OCI-LY7 (cell line): Measurements from ENCODE around the gene PSME3IP1. TPM values are rescaled to one million over a fixed set of nuclear protein-coding genes. Genes with fewer than 3 reads are reported as not detected.

Experiments
- BruUV-seq: library from RNA; stranded (reverse); fragments of 400-500 nt; replicated peaks from 2 replicates; lab custom pipeline; 2021; lab: Mats Ljungman, UMichigan
- CTCF ChIA-PET: fragments of 300-600 bp; sonication (Branson Sonifier 250); formaldehyde crosslinking; loops from one replicate; lab custom pipeline; 2022; ENCODE audit warnings: antibody characterized with exemption; ENCODE audit not compliant: unreplicated experiment; lab: Charles Lee
- POLR2A ChIA-PET: fragments of 300-600 bp; sonication (Branson Sonifier 250); formaldehyde crosslinking; loops from one replicate; lab custom pipeline; 2022; ENCODE audit warnings: antibody characterized with exemption; lab: Charles Lee
- DNase-seq: peaks from one replicate; pipeline ENCODE4 v3.0.0-alpha.2; 2015; ENCODE audit warnings: low spot score
- H2AFZ ChIP-seq: fragments of 200-600 bp; sonication (generic), shearing (Covaris generic); 2 replicates; pipeline ENCODE4 v1.6.1; 2014; ENCODE audit warnings: mild to moderate bottlenecking, antibody characterized with exemption, low read length, moderate library complexity
- H3K27ac ChIP-seq: fragments of 200-600 bp; sonication (generic); 2 replicates; pipeline ENCODE4 v1.5.1; 2014; ENCODE audit warnings: mixed run types, low read depth, mild to moderate bottlenecking, moderate library complexity, low read length, inconsistent platforms; ENCODE audit not compliant: poor library complexity, severe bottlenecking
- H3K36me3 ChIP-seq: fragments of 200-600 bp; sonication (generic); 2 replicates; pipeline ENCODE4 v1.6.1; 2014; ENCODE audit warnings: mild to moderate bottlenecking, antibody characterized with exemption, low read length, moderate library complexity, mixed read lengths; ENCODE audit not compliant: insufficient read depth
- H3K4me1 ChIP-seq: fragments of 200-600 bp; sonication (generic); 2 replicates; pipeline ENCODE4 v1.5.1; 2014; ENCODE audit warnings: mild to moderate bottlenecking, low read length; ENCODE audit not compliant: insufficient read depth, poor library complexity, severe bottlenecking
- H3K4me2 ChIP-seq: fragments of 200-600 bp; sonication (generic); 2 replicates; pipeline ENCODE4 v1.6.1; 2014; ENCODE audit warnings: mild to moderate bottlenecking, low read length
- H3K4me3 ChIP-seq: fragments of 200-600 bp; sonication (generic); 2 replicates; pipeline ENCODE4 v1.5.1; 2014; ENCODE audit warnings: mild to moderate bottlenecking, low read depth, low read length; ENCODE audit not compliant: poor library complexity, severe bottlenecking
- H3K79me2 ChIP-seq: fragments of 200-600 bp; sonication (generic); 2 replicates; pipeline ENCODE4 v1.6.1; 2016; ENCODE audit warnings: low read depth, mild to moderate bottlenecking, low read length, moderate library complexity, mixed read lengths; ENCODE audit not compliant: insufficient read depth
- H3K9me2 ChIP-seq: fragments of 200-600 bp; sonication (generic); 2 replicates; pipeline ENCODE4 v1.6.1; 2016; ENCODE audit warnings: mild to moderate bottlenecking, low read length, mixed read lengths; ENCODE audit not compliant: insufficient read depth
- H3K9me3 ChIP-seq: fragments of 200-600 bp; sonication (generic); 2 replicates; pipeline ENCODE4 v1.6.1; 2014; ENCODE audit warnings: mild to moderate bottlenecking, mixed run types, low read length, mixed read lengths
- H4K20me1 ChIP-seq: fragments of 200-600 bp; sonication (generic); 2 replicates; pipeline ENCODE4 v1.6.1; 2014; ENCODE audit warnings: mild to moderate bottlenecking, antibody characterized with exemption, low read length, moderate library complexity, mixed read lengths; ENCODE audit not compliant: insufficient read depth
- CTCF ChIP-seq: fragments of 200-600 bp; sonication (generic); conservative IDR thresholded peaks from 2 replicates; pipeline ENCODE4 v1.5.1; 2014; ENCODE audit warnings: mild to moderate bottlenecking, antibody characterized with exemption, low read length, moderate library complexity, mixed read lengths
- EZH2phosphoT487 ChIP-seq: fragments of 200-600 bp; sonication (generic); IDR thresholded peaks from 2 replicates; pipeline ENCODE4 v1.6.1; 2018; ENCODE audit warnings: low read depth, borderline replicate concordance, mild to moderate bottlenecking, mixed run types, antibody characterized with exemption, low read length, moderate library complexity, mixed read lengths
- intact Hi-C: fragments of 100-400 bp; cut with micrococcal nuclease; formaldehyde crosslinking; loops from one replicate; pipeline ENCODE4 v1.10.0; 2022; ENCODE audit not compliant: unreplicated experiment
- total RNA-seq, 2 experiments: library from RNA; depleted of rRNA in 1 of 2; stranded (reverse); fragments of >200 nt in 1 of 2; shearing (Covaris generic) in 1 of 2; gene quantifications; 2 replicates each; pipeline ENCODE4 v1.2.3, GENCODE V29; 2014 to 2022

Gene PSME3IP1
- total RNA-seq, 2 experiments from 2014 or later = 89.5 to 152 TPM

- H3K27ac ChIP-seq = no peak overlapping the region
- DNase-seq = no peak
- TF ChIP-seq EZH2phosphoT487 (no peak), CTCF (no peak)
- no TSS peak for BruUV-seq
- intact Hi-C loops = no loop called here
- no peak overlapping the region for H2AFZ ChIP-seq
- H3K9me2 ChIP-seq = no peaks in the 10 kb centered on the region
- no peak overlapping the region for H3K4me3 ChIP-seq
- H3K4me2 ChIP-seq = no peak overlapping the region
- peaks cover 89% of the 10 kb centered on the region for H3K36me3 ChIP-seq
- H3K9me3 ChIP-seq = no peaks in the 10 kb centered on the region
- no peaks in the 10 kb centered on the region for H4K20me1 ChIP-seq
- POLR2A ChIA-PET = interaction anchor here (0.6 kb wide), 2 partner anchors 64 to 176 kb away, joined by 3 to 5 read pairs; no protein-coding TSS in a partner anchor
- H3K4me1 ChIP-seq = peaks cover 10% of the 10 kb centered on the region
- no peaks in the 10 kb centered on the region for H3K79me2 ChIP-seq
- CTCF ChIA-PET = no interaction called here
These were observed 19.4 kb downstream of the PSME3IP1 start for GRCh38 chr16:57166451-57166850.

DNA sequence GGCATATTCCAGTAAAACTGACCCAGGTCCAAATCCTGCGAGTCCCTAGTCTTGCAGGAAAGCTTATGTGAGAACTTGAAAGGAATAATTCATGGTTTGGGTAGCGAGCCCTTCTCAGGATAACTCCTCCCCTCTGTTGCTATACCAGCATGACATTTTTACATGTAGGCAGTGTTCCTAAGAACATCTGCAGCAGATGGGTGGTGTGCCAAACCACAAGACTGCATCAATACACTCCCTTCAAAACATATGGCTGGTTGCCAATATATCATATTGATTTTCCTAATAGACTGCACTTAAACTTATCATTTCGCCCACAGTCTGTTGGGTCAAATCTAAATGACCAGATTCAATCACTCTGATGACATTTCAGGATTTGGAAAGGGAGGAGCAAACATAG, 19.9 kb downstream of the PSME3IP1 start:
- no peak overlapping the region for H3K27ac ChIP-seq
- no peaks in the 10 kb centered on the region for H3K79me2 ChIP-seq
- ChIA-PET CTCF (no interaction called here), POLR2A (no interaction called here)
- H3K4me3 ChIP-seq = no peak overlapping the region
- DNase-seq = no peak
- TF ChIP-seq CTCF (no peak), EZH2phosphoT487 (no peak)
- H3K9me2 ChIP-seq = no peaks in the 10 kb centered on the region
- H3K36me3 ChIP-seq = peaks cover 89% of the 10 kb centered on the region
- no peaks in the 10 kb centered on the region for H3K9me3 ChIP-seq
- peaks cover 10% of the 10 kb centered on the region for H3K4me1 ChIP-seq
- intact Hi-C loops = no loop called here
- no peak overlapping the region for H2AFZ ChIP-seq
- H3K4me2 ChIP-seq = no peak overlapping the region
- no TSS peak for BruUV-seq
- no peaks in the 10 kb centered on the region for H4K20me1 ChIP-seq

- POLR2A ChIA-PET = no interaction called here
- H3K36me3 ChIP-seq = peaks cover 89% of the 10 kb centered on the region
- CTCF ChIA-PET = no interaction called here
These were observed 20.4 kb downstream of the PSME3IP1 start for GRCh38 chr16:57165483-57165882.

More at GRCh38 chr16:57165483-57165882, 20.4 kb downstream of the PSME3IP1 start:
- no peaks in the 10 kb centered on the region for H3K9me2 ChIP-seq
- H2AFZ ChIP-seq = no peak overlapping the region
- H3K4me3 ChIP-seq = no peak overlapping the region
- H3K9me3 ChIP-seq = no peaks in the 10 kb centered on the region
- H3K27ac ChIP-seq = no peak overlapping the region
- no peak overlapping the region for H3K4me2 ChIP-seq
- H3K4me1 ChIP-seq = peaks cover 10% of the 10 kb centered on the region
- no peaks in the 10 kb centered on the region for H4K20me1 ChIP-seq
- intact Hi-C loops = no loop called here
- no TSS peak for BruUV-seq
- TF ChIP-seq EZH2phosphoT487 = no peak
- no peak for TF ChIP-seq CTCF
- no peak for DNase-seq
- no peaks in the 10 kb centered on the region for H3K79me2 ChIP-seq
